ENCODE data around the gene ZNF853.
"Not testable (repeated sequence)": the region's sequence is repeated elsewhere in the genome, so short reads cannot be mapped to it uniquely, and the experiment has no call there.

DNA sequence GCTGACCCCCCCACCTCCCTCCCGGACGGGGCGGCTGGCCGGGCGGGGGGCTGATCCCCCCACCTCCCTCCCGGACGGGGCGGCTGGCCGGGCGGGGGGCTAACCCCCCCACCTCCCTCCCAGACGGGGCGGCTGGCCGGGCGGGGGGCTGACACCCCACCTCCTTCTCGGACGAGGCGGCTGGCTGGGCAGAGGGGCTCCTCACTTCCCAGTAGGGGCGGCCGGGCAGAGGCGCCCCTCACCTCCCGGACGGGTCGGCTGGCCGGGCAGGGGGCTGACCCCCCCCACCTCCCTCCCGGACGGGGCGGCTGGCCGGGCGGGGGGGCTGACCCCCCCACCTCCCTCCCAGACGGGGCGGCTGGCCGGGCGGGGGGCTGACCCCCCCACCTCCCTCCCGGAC is 55.4 kb downstream of the ZNF853 start:
- TF ChIP-seq, protein P1, sequence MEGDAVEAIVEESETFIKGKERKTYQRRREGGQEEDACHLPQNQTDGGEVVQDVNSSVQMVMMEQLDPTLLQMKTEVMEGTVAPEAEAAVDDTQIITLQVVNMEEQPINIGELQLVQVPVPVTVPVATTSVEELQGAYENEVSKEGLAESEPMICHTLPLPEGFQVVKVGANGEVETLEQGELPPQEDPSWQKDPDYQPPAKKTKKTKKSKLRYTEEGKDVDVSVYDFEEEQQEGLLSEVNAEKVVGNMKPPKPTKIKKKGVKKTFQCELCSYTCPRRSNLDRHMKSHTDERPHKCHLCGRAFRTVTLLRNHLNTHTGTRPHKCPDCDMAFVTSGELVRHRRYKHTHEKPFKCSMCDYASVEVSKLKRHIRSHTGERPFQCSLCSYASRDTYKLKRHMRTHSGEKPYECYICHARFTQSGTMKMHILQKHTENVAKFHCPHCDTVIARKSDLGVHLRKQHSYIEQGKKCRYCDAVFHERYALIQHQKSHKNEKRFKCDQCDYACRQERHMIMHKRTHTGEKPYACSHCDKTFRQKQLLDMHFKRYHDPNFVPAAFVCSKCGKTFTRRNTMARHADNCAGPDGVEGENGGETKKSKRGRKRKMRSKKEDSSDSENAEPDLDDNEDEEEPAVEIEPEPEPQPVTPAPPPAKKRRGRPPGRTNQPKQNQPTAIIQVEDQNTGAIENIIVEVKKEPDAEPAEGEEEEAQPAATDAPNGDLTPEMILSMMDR (IDR thresholded peaks at IDR 0.05) = not testable (repeated sequence)
- TF ChIP-seq POLR2AphosphoS5, POLR2A (IDR thresholded peaks at IDR 0.05): not testable (repeated sequence)
